ENCODE results near the gene CTXND1. TPM values are rescaled to one million over a fixed set of nuclear protein-coding genes. Genes with fewer than 3 reads are reported as not detected.
A peak's percentile ranks its signal among the peaks of the same experiment; 100 is the strongest.

Gene CTXND1
- total and polyA plus RNA-seq, 2 of the 4 experiments (the other 2 are of a cell fraction), result not detected

- POLR2A ChIA-PET (ENCODE audit: unreplicated experiment), result no interaction called here
These were observed 92.7 kb downstream of the CTXND1 start for GRCh38 chr15:80159301-80159700.

More at GRCh38 chr15:80159301-80159700, 92.7 kb downstream of the CTXND1 start:
- ATAC-seq (ENCODE audit: low read depth), result no peak
- Histone ChIP-seq H4K91ac (ENCODE audit: insufficient read depth, low read depth, low read length) (peak overlapping the region; percentile 89; the same call in 1 of the 2 replicates), H3K9ac (ENCODE audit: low read depth, low read length) (no peak overlapping the region), H3K56ac (ENCODE audit: extremely low read depth, insufficient read depth, low read length) (no peak overlapping the region), H3K4me2 (ENCODE audit: low read depth, low read length) (no peak overlapping the region), H3K4ac (ENCODE audit: low read depth, low read length) (peak overlapping the region; percentile 93; the same call in 1 of the 2 replicates), H2BK20ac (ENCODE audit: low read depth, low read length) (peak overlapping the region; percentile 84), H3K23ac (ENCODE audit: low read depth, low read length) (no peak overlapping the region), H3K27me3 (ENCODE audit: control insufficient read depth, insufficient read depth, low read length) (no peaks in the 10 kb centered on the region), H4K8ac (ENCODE audit: low read depth in 2 of 2, low read length in 2 of 2) (no peak overlapping the region), H3K9me3 (ENCODE audit: control insufficient read depth, insufficient read depth, low read length) (no peaks in the 10 kb centered on the region), H3K14ac (replicated peaks; ENCODE audit: low read depth, low read length) (no peak overlapping the region; the same call in 1 of the 2 replicates), H2AK9ac (replicated peaks; ENCODE audit: low read depth, low read length, poor library complexity) (no peak overlapping the region), H3K18ac (ENCODE audit: low read depth, low read length) (no peak overlapping the region), H3K9me1 (ENCODE audit: insufficient read depth, low read length) (peaks cover 28% of the 10 kb centered on the region), H2BK15ac (ENCODE audit: low read depth, low read length) (0 out of 3 replicates have a peak overlapping the region, but pooled peaks have one; percentile 64), H2AFZ (replicated peaks; ENCODE audit: low read length, poor library complexity) (no peak overlapping the region), H2BK5ac (ENCODE audit: low read depth, low read length, poor library complexity, severe bottlenecking) (no peak overlapping the region), H4K5ac (ENCODE audit: low read depth, low read length) (no peak overlapping the region), H3K4me1 (ENCODE audit: control insufficient read depth, insufficient read depth, low read length) (peaks cover 27% of the 10 kb centered on the region), H3K79me1 (ENCODE audit: low read depth in 1 of 2, low read length in 2 of 2) (peaks cover 11 to 36% of the 10 kb centered on the region in 2 experiments), H2AK5ac (ENCODE audit: low read depth, low read length) (peak overlapping the region; percentile 26; the same call in 1 of the 2 replicates), H3K27ac (ENCODE audit: insufficient read depth, low read length) (no peak overlapping the region), H2BK120ac (ENCODE audit: low read depth, low read length) (peak overlapping the region; percentile 91), H3K36me3 (ENCODE audit: control insufficient read depth, insufficient read depth, low read length) (peaks cover 13% of the 10 kb centered on the region), H3K4me3 (ENCODE audit: insufficient read depth, low read depth, low read length) (no peak overlapping the region), H4K20me1 (ENCODE audit: insufficient read depth, low read length) (no peaks in the 10 kb centered on the region)
- intact Hi-C loops (cut with micrococcal nuclease), result no loop called here
- no peak for DNase-seq
- TF ChIP-seq MAZ (IDR thresholded peaks at IDR 0.05; ENCODE audit: borderline replicate concordance, low read depth, low read length) (no peak), ELK1 (IDR thresholded peaks at IDR 0.05; ENCODE audit: borderline replicate concordance, low read depth, low read length) (no peak), NFE2L2 (IDR thresholded peaks at IDR 0.05; ENCODE audit: low read depth, low read length) (no peak), MXI1 (IDR thresholded peaks at IDR 0.05; ENCODE audit: borderline replicate concordance, low read depth, low read length) (no peak), FOS (IDR thresholded peaks at IDR 0.05; ENCODE audit: low read depth, low read length) (no peak), POLR2A (IDR thresholded peaks at IDR 0.05; ENCODE audit: low read depth, low read length) (no peak), RFX5 (IDR thresholded peaks at IDR 0.05; ENCODE audit: low read depth, low read length) (no peak), CTCF (conservative IDR thresholded peaks at IDR 0.05; ENCODE audit: low read depth, low read length) (no peak), CEBPB (IDR thresholded peaks at IDR 0.05; ENCODE audit: low read depth, low read length) (no peak), RAD21 (IDR thresholded peaks at IDR 0.05; ENCODE audit: low read length) (no peak), RCOR1 (IDR thresholded peaks at IDR 0.05; ENCODE audit: insufficient replicate concordance, low read length) (no peak), MAFK (IDR thresholded peaks at IDR 0.05; ENCODE audit: low read depth, low read length) (no peak), SMC3 (IDR thresholded peaks at IDR 0.05; ENCODE audit: low read depth, low read length) (no peak), USF2 (IDR thresholded peaks at IDR 0.05; ENCODE audit: low read depth, low read length) (no peak), CHD1 (IDR thresholded peaks at IDR 0.05; ENCODE audit: low read depth, low read length) (no peak)
- CTCF ChIA-PET, result no interaction called here
- dilution Hi-C loops (cut with HindIII; ENCODE audit: low sequenced_read_pairs, unreplicated experiment), result no loop called here
- in situ Hi-C loops (cut with MboI; ENCODE audit: low sequenced_read_pairs), result no loop called here
- no TSS peak for BruUV-seq (replicated peaks)
- WGBS, 2 experiments (ENCODE audit: extremely low coverage in 2 of 2, insufficient read length in 1 of 2), result 100% methylated on average over 1 of the region's 5 CpGs; no CpG with 5 or more reads in 1 of the 2 experiments

All from IMR-90 (cell line).